HepG2 (cell line): ENCODE data around the gene SLC35A2. TPM values are rescaled to one million over a fixed set of nuclear protein-coding genes. Genes with fewer than 3 reads are reported as not detected.
A peak's percentile ranks its signal among the peaks of the same experiment; 100 is the strongest.

Source experiments
- ATM ChIP-seq: fragments of 450-650 bp; IDR thresholded peaks from 2 replicates; pipeline ENCODE4 v1.7.1; 2017; ENCODE audit warnings: mild to moderate bottlenecking, borderline replicate concordance
- BRD4 ChIP-seq: sonication (generic); formaldehyde crosslinking; IDR thresholded peaks from 2 replicates; pipeline ENCODE4 v1.4.0; 2020; ENCODE audit warnings: missing genetic modification reagents
- CBFB ChIP-seq: sonication (generic); formaldehyde crosslinking; IDR thresholded peaks from 2 replicates; pipeline ENCODE4 v1.4.0; 2020; ENCODE audit warnings: missing genetic modification reagents
- DMAP1 ChIP-seq: IDR thresholded peaks from 2 replicates; pipeline ENCODE4 v1.6.1; 2016
- GABPB1 ChIP-seq: IDR thresholded peaks from 2 replicates; pipeline ENCODE4 v1.6.1; 2016; ENCODE audit warnings: mild to moderate bottlenecking, missing genetic modification reagents, moderate library complexity, missing compliant biosample characterization
- ISX ChIP-seq: sonication (generic); formaldehyde crosslinking; conservative IDR thresholded peaks from 2 replicates; pipeline ENCODE4 v1.5.0; 2020; ENCODE audit warnings: missing genetic modification reagents
- NFYC ChIP-seq: IDR thresholded peaks from 2 replicates; pipeline ENCODE4 v1.6.1; 2016; ENCODE audit warnings: missing genetic modification reagents, missing compliant biosample characterization
- PCBP2 ChIP-seq: fragments of 200-400 bp; formaldehyde crosslinking; optimal IDR thresholded peaks from 2 replicates; pipeline ENCODE3; 2018; ENCODE audit warnings: low read length, low read depth; ENCODE audit not compliant: poor library complexity, severe bottlenecking
- PRDM10 ChIP-seq: sonication (generic); formaldehyde crosslinking; IDR thresholded peaks from 2 replicates; pipeline ENCODE4 v1.4.0; 2020; ENCODE audit warnings: low read depth, missing genetic modification reagents
- RARG ChIP-seq: sonication (generic); formaldehyde crosslinking; IDR thresholded peaks from 2 replicates; pipeline ENCODE4 v1.4.0; 2020; ENCODE audit warnings: low read depth, mild to moderate bottlenecking, missing genetic modification reagents
- RFX1 ChIP-seq: fragments of 450-650 bp; IDR thresholded peaks from 2 replicates; pipeline ENCODE4 v1.6.1; 2017
- RFX5 ChIP-seq: IDR thresholded peaks from 2 replicates; pipeline ENCODE4 v1.6.1; 2011; ENCODE audit warnings: low read depth, low read length, improper control_type of control experiment
- RFXAP ChIP-seq: sonication (generic); formaldehyde crosslinking; IDR thresholded peaks from 2 replicates; pipeline ENCODE4 v1.4.0; 2020; ENCODE audit warnings: missing genetic modification reagents, borderline replicate concordance
- SIX1 ChIP-seq: sonication (generic); formaldehyde crosslinking; IDR thresholded peaks from 2 replicates; pipeline ENCODE4 v1.4.0; 2020; ENCODE audit warnings: missing genetic modification reagents, borderline replicate concordance
- SRSF4 ChIP-seq: fragments of 200-400 bp; formaldehyde crosslinking; IDR thresholded peaks from one replicate; pipeline ENCODE4 v1.6.1; 2018; ENCODE audit warnings: mild to moderate bottlenecking, low read depth, low read length, moderate library complexity; ENCODE audit not compliant: poor library complexity, severe bottlenecking
- THAP11 ChIP-seq: IDR thresholded peaks from 2 replicates; pipeline ENCODE4 v1.6.1; 2016; ENCODE audit warnings: missing biosample characterization, missing genetic modification reagents
- YEATS2 ChIP-seq: sonication (generic); formaldehyde crosslinking; IDR thresholded peaks from 2 replicates; pipeline ENCODE4 v1.4.0; 2020; ENCODE audit warnings: missing genetic modification reagents, borderline replicate concordance
- ZNF451 ChIP-seq: sonication (generic); formaldehyde crosslinking; IDR thresholded peaks from 2 replicates; pipeline ENCODE4 v1.5.0; 2020; ENCODE audit warnings: mild to moderate bottlenecking, missing genetic modification reagents
- ZNF501 ChIP-seq: sonication (generic); formaldehyde crosslinking; IDR thresholded peaks from 2 replicates; pipeline ENCODE4 v1.5.1; 2020; ENCODE audit warnings: mild to moderate bottlenecking, moderate library complexity, missing genetic modification reagents
- ZNF570 ChIP-seq: sonication (generic); formaldehyde crosslinking; IDR thresholded peaks from 2 replicates; pipeline ENCODE4 v1.4.0; 2020; ENCODE audit warnings: mild to moderate bottlenecking, missing genetic modification reagents, borderline replicate concordance
- polyA plus RNA-seq, 8 experiments: library from polyadenylated mRNA; depleted of rRNA in 3 of 8; stranded (reverse) in 7 of 8; unstranded in 1 of 8; fragments of >200 nt; fragmentation: Illumina TruSeq in 4 of 8; extraction: Trizol in 4 of 8; gene quantifications; 2 replicates each; pipeline versions ENCODE4 v1.2.1 to v1.2.3, GENCODE V29; 2011 to 2016; ENCODE audit warnings: low read depth in 4 of 8, missing spikeins in 1 of 8, mixed read lengths in 1 of 8; ENCODE audit not compliant: insufficient read depth in 1 of 8
- total RNA-seq, 5 experiments: library from RNA; depleted of rRNA; stranded (reverse); fragments of >200 nt; fragmentation: Illumina TruSeq; extraction: Trizol; gene quantifications; 2 replicates each; pipeline ENCODE4 v1.2.3, GENCODE V29; 2016; ENCODE audit warnings: low read depth in 1 of 5
- TF ChIP-seq, protein P1 (sequence below), 2 experiments: sonication (generic) in 1 of 2; formaldehyde crosslinking in 1 of 2; IDR thresholded peaks; 2 replicates each; pipeline versions ENCODE4 v1.6.1 to v1.9.0; 2014 to 2022; ENCODE audit warnings: antibody characterized with exemption in 1 of 2, borderline replicate concordance in 1 of 2, inconsistent platforms in 1 of 2, low read depth in 1 of 2, missing genetic modification reagents in 1 of 2

SLC35A2 gene
- total and polyA plus RNA-seq, 2 of the 13 experiments (the other 11 are each of a cell fraction or from before 2014, with no cell fraction given) = 32.1 to 40.8 TPM

- TF ChIP-seq RARG (CRISPR knock-in tag) = no peak
- no peak for TF ChIP-seq PCBP2
- TF ChIP-seq THAP11 (CRISPR knock-in tag) = peak; percentile 71; the same call in 1 of the 2 replicates
- no peak for TF ChIP-seq SIX1
- TF ChIP-seq, protein P1, sequence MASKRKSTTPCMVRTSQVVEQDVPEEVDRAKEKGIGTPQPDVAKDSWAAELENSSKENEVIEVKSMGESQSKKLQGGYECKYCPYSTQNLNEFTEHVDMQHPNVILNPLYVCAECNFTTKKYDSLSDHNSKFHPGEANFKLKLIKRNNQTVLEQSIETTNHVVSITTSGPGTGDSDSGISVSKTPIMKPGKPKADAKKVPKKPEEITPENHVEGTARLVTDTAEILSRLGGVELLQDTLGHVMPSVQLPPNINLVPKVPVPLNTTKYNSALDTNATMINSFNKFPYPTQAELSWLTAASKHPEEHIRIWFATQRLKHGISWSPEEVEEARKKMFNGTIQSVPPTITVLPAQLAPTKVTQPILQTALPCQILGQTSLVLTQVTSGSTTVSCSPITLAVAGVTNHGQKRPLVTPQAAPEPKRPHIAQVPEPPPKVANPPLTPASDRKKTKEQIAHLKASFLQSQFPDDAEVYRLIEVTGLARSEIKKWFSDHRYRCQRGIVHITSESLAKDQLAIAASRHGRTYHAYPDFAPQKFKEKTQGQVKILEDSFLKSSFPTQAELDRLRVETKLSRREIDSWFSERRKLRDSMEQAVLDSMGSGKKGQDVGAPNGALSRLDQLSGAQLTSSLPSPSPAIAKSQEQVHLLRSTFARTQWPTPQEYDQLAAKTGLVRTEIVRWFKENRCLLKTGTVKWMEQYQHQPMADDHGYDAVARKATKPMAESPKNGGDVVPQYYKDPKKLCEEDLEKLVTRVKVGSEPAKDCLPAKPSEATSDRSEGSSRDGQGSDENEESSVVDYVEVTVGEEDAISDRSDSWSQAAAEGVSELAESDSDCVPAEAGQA (IDR thresholded peaks at IDR 0.05; ENCODE audit: low read depth) = no peak
- TF ChIP-seq, protein P1 (CRISPR knock-in tag; IDR thresholded peaks at IDR 0.05; ENCODE audit: borderline replicate concordance) = no peak
- TF ChIP-seq YEATS2 (CRISPR knock-in tag) = 0 out of 2 replicates have a peak, but pooled peaks have one; percentile 48
- peak; percentile 97 for TF ChIP-seq GABPB1
- TF ChIP-seq SRSF4 = no peak
- peak; percentile 60; the same call in 1 of the 2 replicates for TF ChIP-seq DMAP1
- peak; percentile 61 for TF ChIP-seq NFYC (CRISPR knock-in tag)
- TF ChIP-seq ATM = no peak
- peak; percentile 70 for TF ChIP-seq RFX1
- no peak for TF ChIP-seq ZNF570
- 0 out of 2 replicates have a peak, but pooled peaks have one; percentile 34 for TF ChIP-seq CBFB (CRISPR knock-in tag)
- TF ChIP-seq ZNF501 = peak; percentile 47; the same call in 1 of the 2 replicates
- no peak for TF ChIP-seq RFX5
- no peak for TF ChIP-seq ZNF451
- TF ChIP-seq RFXAP = 0 out of 2 replicates have a peak, but pooled peaks have one; percentile 9
- peak; percentile 7; the same call in 1 of the 2 replicates for TF ChIP-seq PRDM10
- 0 out of 2 replicates have a peak, but pooled peaks have one; percentile 36 for TF ChIP-seq BRD4 (CRISPR knock-in tag)
- TF ChIP-seq ISX = no peak
These were observed at the start of gene SLC35A2 (continued) for GRCh38 chrX:48911412-48912182.
